GM12878 (cell line): Measurements from ENCODE around the gene GIGYF2. TPM values are rescaled to one million over a fixed set of nuclear protein-coding genes. Genes with fewer than 3 reads are reported as not detected.

Experiments
- ATAC-seq: fragments of 200-7000 bp; cut with Tn5 transposase; 3 replicates; pipeline ENCODE4 v1.9.1; 2020; ENCODE audit warnings: mild to moderate bottlenecking, moderate library complexity
- BruUV-seq: library from RNA; stranded (reverse); fragments of 400-500 nt; replicated peaks from 2 replicates; lab custom pipeline; 2021; lab: Mats Ljungman, UMichigan
- CTCF ChIA-PET: fragments of 300-600 bp; sonication (Branson Sonifier 250); formaldehyde crosslinking; extraction: SDS; loops from one replicate; lab custom pipeline; 2021; ENCODE audit warnings: inconsistent platforms; lab: Yijun Ruan, JAX
- POLR2A ChIA-PET: fragments of 350-600 bp; formaldehyde crosslinking; extraction: SDS; loops from one replicate; lab custom pipeline; 2021; ENCODE audit warnings: inconsistent platforms; lab: Charles Lee
- RAD21 ChIA-PET: fragments of 300-600 bp; sonication (Branson Sonifier 250); formaldehyde crosslinking; loops from one replicate; lab custom pipeline; 2023; ENCODE audit warnings: antibody characterized with exemption; ENCODE audit not compliant: unreplicated experiment; lab: Charles Lee
- SMC1A ChIA-PET: fragments of 300-600 bp; sonication (Branson Sonifier 250); formaldehyde crosslinking; loops from one replicate; lab custom pipeline; 2023; ENCODE audit not compliant: unreplicated experiment, uncharacterized antibody; lab: Charles Lee
- DNase-seq: peaks from one replicate; pipeline ENCODE4 v3.0.0-alpha.2; 2011; ENCODE audit warnings: low read depth, low spot score
- FAIRE-seq: peaks from 3 replicates; lab custom pipeline; 2011; peaks lifted over from hg19 to GRCh38; lab: Jason Lieb, UNC
- H2AFZ ChIP-seq: 2 replicates; pipeline ENCODE4 v1.6.0; 2011; ENCODE audit warnings: low read depth, low read length, control low read depth; ENCODE audit not compliant: control insufficient read depth
- H3K27ac ChIP-seq: 2 replicates; pipeline ENCODE4 v1.5.1; 2011; ENCODE audit warnings: control low read depth; ENCODE audit not compliant: control insufficient read depth, insufficient read depth
- H3K27me3 ChIP-seq, 2 experiments: replicated peaks in 1 of 2; 2 replicates each; pipeline versions ENCODE4 v1.6.0 to v1.6.1; 2011; ENCODE audit warnings: low read length in 1 of 2; ENCODE audit not compliant: control insufficient read depth in 2 of 2, insufficient read depth in 2 of 2
- H3K36me3 ChIP-seq, 2 experiments: 2 replicates each; pipeline ENCODE4 v1.5.1; 2011; ENCODE audit warnings: low read length in 1 of 2; ENCODE audit not compliant: control insufficient read depth in 2 of 2, insufficient read depth in 2 of 2
- H3K4me1 ChIP-seq: 2 replicates; pipeline ENCODE4 v1.6.1; 2011; ENCODE audit warnings: mild to moderate bottlenecking, low read length, moderate library complexity, mixed read lengths; ENCODE audit not compliant: control insufficient read depth, insufficient read depth
- H3K4me2 ChIP-seq: 2 replicates; pipeline ENCODE4 v1.6.0; 2011; ENCODE audit warnings: control low read depth; ENCODE audit not compliant: control insufficient read depth, insufficient read depth
- H3K4me3 ChIP-seq: fragments of 200-600 bp; sonication (generic); 2 replicates; pipeline ENCODE4 v1.5.1; 2016
- H3K79me2 ChIP-seq: 2 replicates; pipeline ENCODE4 v1.6.0; 2011; ENCODE audit warnings: low read length; ENCODE audit not compliant: control insufficient read depth, insufficient read depth
- H3K9ac ChIP-seq: 2 replicates; pipeline ENCODE4 v1.8.0; 2011; ENCODE audit warnings: low read length, control low read depth, mixed read lengths; ENCODE audit not compliant: control insufficient read depth, insufficient read depth
- H3K9me3 ChIP-seq: replicated peaks from 3 replicates; pipeline ENCODE4 v1.5.1; 2011; ENCODE audit warnings: mild to moderate bottlenecking, low read length; ENCODE audit not compliant: control insufficient read depth, insufficient read depth
- H4K20me1 ChIP-seq: 2 replicates; pipeline ENCODE4 v1.6.0; 2011; ENCODE audit not compliant: control insufficient read depth, insufficient read depth
- CBX3 ChIP-seq: fragments of 200-600 bp; sonication (generic); IDR thresholded peaks from 2 replicates; pipeline ENCODE4 v1.6.1; 2016; ENCODE audit warnings: low read depth, borderline replicate concordance
- EP300 ChIP-seq, 2 experiments: fragments of 150-350 bp in 1 of 2; IDR thresholded peaks; 2 replicates each; pipeline ENCODE4 v1.6.1; 2011 to 2012; ENCODE audit warnings: low read depth in 2 of 2, low read length in 2 of 2, borderline replicate concordance in 1 of 2, improper control_type of control experiment in 1 of 2, inconsistent platforms in 1 of 2; ENCODE audit not compliant: control insufficient read depth in 1 of 2
- ETV6 ChIP-seq, 2 experiments: fragments of 450-650 bp in 1 of 2; IDR thresholded peaks in 1 of 2; conservative IDR thresholded peaks in 1 of 2; 2 replicates each; pipeline ENCODE4 v1.6.1; 2014; ENCODE audit warnings: antibody characterized with exemption in 1 of 2, borderline replicate concordance in 1 of 2, low read depth in 1 of 2, mild to moderate bottlenecking in 1 of 2, moderate library complexity in 1 of 2
- HDGF ChIP-seq: fragments of 450-650 bp; IDR thresholded peaks from 2 replicates; pipeline ENCODE4 v1.6.1; 2016; ENCODE audit warnings: antibody characterized with exemption
- IKZF1 ChIP-seq: fragments of 450-650 bp; conservative IDR thresholded peaks from 2 replicates; pipeline ENCODE4 v1.6.1; 2017; ENCODE audit warnings: antibody characterized with exemption, mild to moderate bottlenecking
- LARP7 ChIP-seq: fragments of 450-650 bp; IDR thresholded peaks from 2 replicates; pipeline ENCODE4 v1.6.1; 2017; ENCODE audit warnings: mild to moderate bottlenecking
- NR2F1 ChIP-seq: fragments of 450-650 bp; conservative IDR thresholded peaks from 2 replicates; pipeline ENCODE4 v1.6.1; 2017; ENCODE audit warnings: mild to moderate bottlenecking
- PML ChIP-seq: IDR thresholded peaks from 2 replicates; pipeline ENCODE4 v1.6.1; 2012; ENCODE audit warnings: low read length, inconsistent platforms
- SREBF2 ChIP-seq: IDR thresholded peaks from 2 replicates; pipeline ENCODE4 v1.6.1; 2012; ENCODE audit warnings: mild to moderate bottlenecking, low read length
- WGBS: methylation state at CpG from one replicate; pipeline ENCODE4 v1.1.6; 2016; ENCODE audit warnings: low lambda C conversion rate; ENCODE audit not compliant: insufficient replicate concordance, insufficient coverage; ENCODE audit errors: missing lambda C conversion rate; 5-methylcytosine and 5-hydroxymethylcytosine counted together
- in situ Hi-C: fragments of 300-500 bp; cut with MboI; formaldehyde crosslinking; loops from 9 replicates; pipeline ENCODE4 v1.14.3; 2018; ENCODE audit warnings: mixed read lengths
- intact Hi-C: fragments of 100-400 bp; cut with micrococcal nuclease; formaldehyde crosslinking; loops from one replicate; pipeline ENCODE4 v1.14.2; 2022; ENCODE audit not compliant: unreplicated experiment
- polyA plus RNA-seq, 11 experiments: library from polyadenylated mRNA; depleted of rRNA in 4 of 11; unstranded in 6 of 11; stranded (reverse) in 5 of 11; fragments of >200 nt; fragmentation: Nextera tagmentation in 4 of 11; fragmentation: Illumina TruSeq in 1 of 11; extraction: Ambion mirVana in 4 of 11; extraction: Trizol in 1 of 11; gene quantifications; 1 replicate in 1 of 11; 2 replicates in 10 of 11; pipeline versions ENCODE4 v1.2.1 to v1.2.3, GENCODE V29; 2011 to 2016; ENCODE audit warnings: inconsistent platforms in 2 of 11, missing spikeins in 2 of 11, low read depth in 1 of 11
- total RNA-seq, 4 experiments: library from RNA; depleted of rRNA in 3 of 4; stranded (reverse); fragments of >200 nt in 3 of 4; fragmentation: Illumina TruSeq in 1 of 4; extraction: Trizol in 1 of 4; gene quantifications; 2 replicates each; pipeline versions ENCODE4 v1.2.1 to v1.2.3, GENCODE V29; 2013 to 2021
- TF ChIP-seq, protein P1 (sequence below): IDR thresholded peaks from 2 replicates; pipeline ENCODE4 v1.6.1; 2011; ENCODE audit warnings: borderline replicate concordance, low read depth, mild to moderate bottlenecking, moderate library complexity, low read length; ENCODE audit not compliant: insufficient read depth, poor library complexity, severe bottlenecking

The GIGYF2 gene
- total and polyA plus RNA-seq, 10 of the 15 experiments (the other 5 are each of a cell fraction or from before 2014, with no cell fraction given), result 12.2 to 47.2 (median 39.0) TPM

DNA sequence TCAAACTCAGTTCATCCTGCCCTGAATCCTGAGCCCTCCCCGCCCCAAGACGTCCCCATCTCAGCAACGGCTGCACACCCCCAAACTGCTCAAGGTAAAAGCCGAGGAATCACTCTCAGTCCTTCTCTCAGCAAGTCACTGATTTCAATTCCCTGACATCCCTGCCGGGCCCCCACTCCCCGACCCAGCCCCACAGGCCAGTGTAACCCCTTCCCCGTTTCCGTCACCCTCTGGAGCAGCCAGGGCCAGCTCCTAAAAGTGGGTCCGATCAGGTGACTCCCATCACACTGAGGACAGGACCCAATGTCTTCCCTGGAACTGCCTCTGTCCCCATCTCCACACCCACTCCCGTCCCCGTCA lies 193.4 kb downstream of the GIGYF2 start:
- no peak for FAIRE-seq

More for the DNA sequence above, 193.4 kb downstream of the GIGYF2 start:
- RAD21 ChIA-PET, result no interaction called here
- POLR2A ChIA-PET, result no interaction called here
- no peaks in the 10 kb centered on the region for H3K36me3 ChIP-seq
- H3K27me3 ChIP-seq, result no peaks in the 10 kb centered on the region; a peak in 1 of 4 replicates
- intact Hi-C loops, result no loop called here
- WGBS, result 36% methylated on average over 11 of the region's 11 CpGs
- TF ChIP-seq LARP7 (no peak), HDGF (no peak), PML (no peak), SREBF2 (no peak), CBX3 (no peak), ETV6 (conservative IDR thresholded peaks at IDR 0.05 in 1 of 2, IDR thresholded peaks at IDR 0.05 in 1 of 2; ENCODE audit: borderline replicate concordance in 1 of 2, low read depth in 1 of 2) (no peak), IKZF1 (no peak), EP300 (IDR thresholded peaks at IDR 0.05; ENCODE audit: borderline replicate concordance in 1 of 2, control insufficient read depth in 1 of 2, low read depth in 2 of 2, low read length in 2 of 2) (no peak), NR2F1 (no peak)
- TF ChIP-seq, protein P1, sequence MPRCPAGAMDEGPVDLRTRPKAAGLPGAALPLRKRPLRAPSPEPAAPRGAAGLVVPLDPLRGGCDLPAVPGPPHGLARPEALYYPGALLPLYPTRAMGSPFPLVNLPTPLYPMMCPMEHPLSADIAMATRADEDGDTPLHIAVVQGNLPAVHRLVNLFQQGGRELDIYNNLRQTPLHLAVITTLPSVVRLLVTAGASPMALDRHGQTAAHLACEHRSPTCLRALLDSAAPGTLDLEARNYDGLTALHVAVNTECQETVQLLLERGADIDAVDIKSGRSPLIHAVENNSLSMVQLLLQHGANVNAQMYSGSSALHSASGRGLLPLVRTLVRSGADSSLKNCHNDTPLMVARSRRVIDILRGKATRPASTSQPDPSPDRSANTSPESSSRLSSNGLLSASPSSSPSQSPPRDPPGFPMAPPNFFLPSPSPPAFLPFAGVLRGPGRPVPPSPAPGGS, result no peak
- no peaks in the 10 kb centered on the region for H3K4me1 ChIP-seq
- CTCF ChIA-PET, result interaction anchor here (0.7 to 2.0 kb wide), 2 partner anchors 46 to 163 kb away, joined by 3 to 5 read pairs; no protein-coding TSS in a partner anchor
- no peak overlapping the region for H2AFZ ChIP-seq
- no peak overlapping the region for H3K4me2 ChIP-seq
- H3K9ac ChIP-seq, result no peak overlapping the region
- ATAC-seq (no peak), DNase-seq (no peak)
- in situ Hi-C loops, result no loop called here
- no peak overlapping the region for H3K4me3 ChIP-seq
- no peaks in the 10 kb centered on the region for H4K20me1 ChIP-seq
- no peaks in the 10 kb centered on the region for H3K9me3 ChIP-seq
- no TSS peak for BruUV-seq
- no peaks in the 10 kb centered on the region for H3K79me2 ChIP-seq
- SMC1A ChIA-PET, result no interaction called here
- H3K27ac ChIP-seq, result no peak overlapping the region
